MM.1S (cell line): ENCODE results near the gene HARS1.
"Not testable (repeated sequence)": the region's sequence is repeated elsewhere in the genome, so short reads cannot be mapped to it uniquely, and the experiment has no call there.

Experiments used
- DNase-seq: peaks from one replicate; pipeline ENCODE4 v3.0.0-alpha.2; 2015
- H2AFZ ChIP-seq: fragments of 300-600 bp; sonication (generic); 2 replicates; pipeline ENCODE4 v1.6.0; 2016; ENCODE audit warnings: antibody characterized with exemption, low read length
- H3F3A ChIP-seq: fragments of 300-600 bp; sonication (generic); 2 replicates; pipeline ENCODE4 v1.6.1; 2016; ENCODE audit warnings: mild to moderate bottlenecking, antibody characterized with exemption, low read length, moderate library complexity, mixed read lengths; ENCODE audit not compliant: insufficient read depth
- H3K27ac ChIP-seq: fragments of 300-600 bp; sonication (generic); 2 replicates; pipeline ENCODE4 v1.5.1; 2016; ENCODE audit warnings: mild to moderate bottlenecking, low read length
- H3K27me3 ChIP-seq: fragments of 300-600 bp; sonication (generic); replicated peaks from 2 replicates; pipeline ENCODE4 v1.6.0; 2016; ENCODE audit warnings: low read length; ENCODE audit not compliant: insufficient read depth
- H3K36me3 ChIP-seq: fragments of 300-600 bp; sonication (generic); replicated peaks from 2 replicates; pipeline ENCODE4 v1.6.1; 2016; ENCODE audit warnings: mild to moderate bottlenecking, low read length, mixed read lengths; ENCODE audit not compliant: insufficient read depth
- H3K4me1 ChIP-seq: fragments of 300-600 bp; sonication (generic); 2 replicates; pipeline ENCODE4 v1.6.1; 2016; ENCODE audit warnings: low read length, mixed read lengths
- H3K4me2 ChIP-seq: fragments of 300-600 bp; sonication (generic); 2 replicates; pipeline ENCODE4 v1.6.0; 2016; ENCODE audit warnings: low read depth, low read length
- H3K4me3 ChIP-seq: fragments of 300-600 bp; sonication (generic); 2 replicates; pipeline ENCODE4 v1.5.1; 2016; ENCODE audit warnings: low read length, mixed read lengths
- H3K79me2 ChIP-seq: fragments of 300-600 bp; sonication (generic); 2 replicates; pipeline ENCODE4 v1.6.1; 2016; ENCODE audit warnings: mixed run types, low read length, mixed read lengths
- H3K9ac ChIP-seq: fragments of 300-600 bp; sonication (generic); 2 replicates; pipeline ENCODE4 v1.6.1; 2016; ENCODE audit warnings: low read length, mixed read lengths
- H3K9me2 ChIP-seq: fragments of 300-600 bp; sonication (generic); replicated peaks from 2 replicates; pipeline ENCODE4 v1.6.1; 2016; ENCODE audit warnings: mild to moderate bottlenecking, low read length, mixed read lengths; ENCODE audit not compliant: insufficient read depth
- H3K9me3 ChIP-seq: fragments of 300-600 bp; sonication (generic); replicated peaks from 2 replicates; pipeline ENCODE4 v1.6.1; 2016; ENCODE audit warnings: mild to moderate bottlenecking, low read length, mixed read lengths; ENCODE audit not compliant: insufficient read depth
- H4K20me1 ChIP-seq: fragments of 300-600 bp; sonication (generic); 2 replicates; pipeline ENCODE4 v1.6.1; 2016; ENCODE audit warnings: mild to moderate bottlenecking, low read length, moderate library complexity, mixed read lengths; ENCODE audit not compliant: insufficient read depth
- CTCF ChIP-seq: fragments of 300-600 bp; sonication (generic); IDR thresholded peaks from 2 replicates; pipeline ENCODE4 v1.5.1; 2016; ENCODE audit warnings: antibody characterized with exemption, low read length, mixed read lengths
- EZH2 ChIP-seq: fragments of 300-600 bp; sonication (generic); optimal IDR thresholded peaks from 2 replicates; pipeline ENCODE3; 2017; ENCODE audit warnings: low read depth, mild to moderate bottlenecking, antibody characterized with exemption, low read length, mixed read lengths
- EZH2phosphoT487 ChIP-seq: fragments of 300-600 bp; sonication (generic); IDR thresholded peaks from 2 replicates; pipeline ENCODE4 v1.6.1; 2018; ENCODE audit warnings: antibody characterized with exemption, low read length

Gene HARS1

DNA sequence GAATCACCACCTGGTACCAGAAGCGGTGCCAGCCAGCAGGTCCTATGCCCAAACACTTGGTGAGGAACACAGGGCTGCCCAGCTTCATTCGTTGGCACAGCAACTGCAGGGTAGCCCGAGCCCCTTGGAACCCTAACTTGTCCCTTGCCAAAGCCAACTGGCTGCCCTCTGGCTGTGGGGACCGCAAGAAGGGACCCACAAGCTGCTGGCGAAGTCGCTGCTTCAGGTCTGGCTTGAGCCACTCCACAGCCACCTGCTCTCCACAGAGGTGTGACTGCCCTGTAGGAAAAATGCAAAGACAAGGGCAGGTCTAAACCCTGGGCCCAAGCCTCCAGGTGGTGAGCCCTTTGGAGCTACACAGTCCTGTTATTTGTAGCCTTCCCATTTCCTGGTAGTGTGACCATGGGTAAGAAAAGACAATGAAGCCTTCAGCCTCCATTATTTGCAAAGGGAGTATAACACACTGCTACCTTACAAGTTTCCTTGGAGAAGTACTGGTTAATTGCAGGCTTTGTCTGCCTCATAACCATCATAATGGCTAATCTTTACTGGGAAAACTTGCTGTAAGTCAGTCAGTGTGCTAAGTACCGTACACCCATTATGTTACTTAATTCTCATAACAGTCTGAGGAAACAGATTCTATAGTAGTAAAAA, 19.6 kb downstream of the HARS1 start:
- H3K9me3 ChIP-seq = no peaks in the 10 kb centered on the region
- H3K4me3 ChIP-seq = no peak overlapping the region
- peaks cover 27% of the 10 kb centered on the region for H3K79me2 ChIP-seq
- H3K27ac ChIP-seq = no peak overlapping the region
- TF ChIP-seq EZH2 = no peak
- no peak for TF ChIP-seq CTCF
- no peak for TF ChIP-seq EZH2phosphoT487
- H3K27me3 ChIP-seq = no peaks in the 10 kb centered on the region
- H3K36me3 ChIP-seq = peaks cover 4% of the 10 kb centered on the region; the same call in 1 of the 2 replicates
- H3K9me2 ChIP-seq = no peaks in the 10 kb centered on the region
- no peak overlapping the region for H3K4me2 ChIP-seq
- DNase-seq = no peak
- no peaks in the 10 kb centered on the region for H4K20me1 ChIP-seq
- H3K9ac ChIP-seq = no peak overlapping the region
- no peaks in the 10 kb centered on the region for H3K4me1 ChIP-seq
- H2AFZ ChIP-seq = no peak overlapping the region
- H3F3A ChIP-seq = no peaks in the 10 kb centered on the region; the same call in 1 of the 2 replicates

DNA sequence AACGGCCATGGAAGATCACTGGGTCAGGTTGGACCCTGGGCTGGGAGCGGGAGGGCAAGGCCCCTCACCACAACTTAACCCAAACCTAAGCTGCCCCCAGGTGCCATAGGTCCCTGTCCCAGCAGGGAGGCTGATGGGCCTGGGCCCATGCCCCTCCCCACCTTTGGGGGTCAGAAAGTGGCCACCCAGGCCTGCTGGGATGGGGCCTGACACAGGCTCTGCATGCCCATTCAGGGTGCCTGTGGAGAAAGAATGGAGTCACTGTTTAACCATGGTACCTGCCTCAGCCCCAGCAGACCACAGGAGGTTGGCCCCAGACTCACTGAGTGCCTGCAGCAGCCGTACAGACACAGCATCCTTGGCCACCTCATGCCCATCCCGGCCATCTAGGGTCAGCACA, 20.1 kb downstream of the HARS1 start:
- not testable (repeated sequence) for H2AFZ ChIP-seq, H3K4me3 ChIP-seq, H3K4me1 ChIP-seq, H3K27ac ChIP-seq, H3K27me3 ChIP-seq, H3K9me3 ChIP-seq, H3F3A ChIP-seq, H3K9ac ChIP-seq, H4K20me1 ChIP-seq, H3K9me2 ChIP-seq, H3K36me3 ChIP-seq, H3K4me2 ChIP-seq, DNase-seq
- peaks cover 33% of the 10 kb centered on the region for H3K79me2 ChIP-seq

GRCh38 chr5:140664359-140665119, 26.6 kb downstream of the HARS1 start, which contains the start of gene WDR55:
TSS of gene WDR55 (plus strand) at chr5:140664904. CDS start at chr5:140664913, 9 bp downstream.
- Histone ChIP-seq H3K4me2 (peak within 1 kb of the TSS; percentile 81), H3K27me3 (no peaks in the 10 kb centered on the region), H3K27ac (peak within 1 kb of the TSS; percentile 76), H3K4me1 (no peaks in the 10 kb centered on the region; the same call in 1 of the 2 replicates), H3K9me3 (no peaks in the 10 kb centered on the region), H4K20me1 (no peaks in the 10 kb centered on the region), H3F3A (peaks cover 13% of the 10 kb centered on the region), H3K36me3 (no peaks in the 10 kb centered on the region; the same call in 1 of the 2 replicates), H3K4me3 (peak within 1 kb of the TSS; percentile 90), H3K9me2 (no peaks in the 10 kb centered on the region), H2AFZ (peak within 1 kb of the TSS; percentile 86), H3K9ac (peak within 1 kb of the TSS; percentile 53), H3K79me2 (peaks cover 47% of the 10 kb centered on the region)
- DNase-seq = peak; percentile 95
- TF ChIP-seq EZH2phosphoT487 (no peak), CTCF (no peak), EZH2 (no peak)

GRCh38 chr5:140664030-140664358, 27.2 kb downstream of the HARS1 start:
- Histone ChIP-seq H3F3A (peaks cover 13% of the 10 kb centered on the region), H3K9ac (peak overlapping the region; percentile 53), H4K20me1 (no peaks in the 10 kb centered on the region), H3K27ac (peak overlapping the region; percentile 76), H3K27me3 (no peaks in the 10 kb centered on the region), H3K4me3 (peak overlapping the region; percentile 90), H3K4me1 (no peaks in the 10 kb centered on the region; the same call in 1 of the 2 replicates), H3K36me3 (no peaks in the 10 kb centered on the region; the same call in 1 of the 2 replicates), H3K9me3 (no peaks in the 10 kb centered on the region), H2AFZ (peak overlapping the region; percentile 86), H3K9me2 (no peaks in the 10 kb centered on the region), H3K4me2 (peak overlapping the region; percentile 81), H3K79me2 (peaks cover 43% of the 10 kb centered on the region)
- no peak for DNase-seq
- TF ChIP-seq EZH2phosphoT487 (no peak), CTCF (no peak), EZH2 (no peak)

- H3K4me1 ChIP-seq, H3K79me2 ChIP-seq, H3K27ac ChIP-seq, H3K27me3 ChIP-seq, DNase-seq, H3K4me3 ChIP-seq, H2AFZ ChIP-seq, H3K9ac ChIP-seq, H4K20me1 ChIP-seq, H3K9me2 ChIP-seq, H3K4me2 ChIP-seq, H3K9me3 ChIP-seq: not testable (repeated sequence)
- Histone ChIP-seq H3K36me3 (peaks cover 11% of the 10 kb centered on the region), H3F3A (peaks cover 13% of the 10 kb centered on the region)
These were observed 30.8 kb downstream of the HARS1 start for GRCh38 chr5:140660371-140660770.
